Measurements from ENCODE around the gene ZNF91.

GRCh38 chr19:23406091-23406490 is 10.8 kb upstream of the ZNF91 start:
- TF ChIP-seq CBX5 (IDR thresholded peaks at IDR 0.05; ENCODE audit: low read depth) = no peak
- no peak for TF ChIP-seq RAD21 (IDR thresholded peaks at IDR 0.05; ENCODE audit: insufficient read depth, low read depth, low read length)
- TF ChIP-seq POLR2A (IDR thresholded peaks at IDR 0.05; ENCODE audit: low read depth, low read length) = no peak
- TF ChIP-seq CTCF (IDR thresholded peaks at IDR 0.05 in 2 of 3, conservative IDR thresholded peaks at IDR 0.05 in 1 of 3; ENCODE audit: control insufficient read depth in 2 of 3, extremely low read depth in 1 of 3, insufficient read depth in 1 of 3, low read depth in 3 of 3, low read length in 3 of 3) = no peak
- no peak for TF ChIP-seq POLR2AphosphoS5 (IDR thresholded peaks at IDR 0.05; ENCODE audit: low read length)
- TF ChIP-seq EZH2 (IDR thresholded peaks at IDR 0.05; ENCODE audit: borderline replicate concordance, control insufficient read depth, low read depth, low read length) = no peak
- TF ChIP-seq BHLHE40 (IDR thresholded peaks at IDR 0.05; ENCODE audit: borderline replicate concordance in 1 of 2, low read depth in 2 of 2, low read length in 1 of 2) = no peak
- TF ChIP-seq MAX (IDR thresholded peaks at IDR 0.05; ENCODE audit: low read depth, low read length) = no peak
- TF ChIP-seq HCFC1 (IDR thresholded peaks at IDR 0.05; ENCODE audit: low read length) = no peak
